K562 (cell line): ENCODE data around the gene ABCA7. TPM values are rescaled to one million over a fixed set of nuclear protein-coding genes. Genes with fewer than 3 reads are reported as not detected.

Experiments used
- ATF3 ChIP-seq, 2 experiments: fragments of 450-650 bp in 1 of 2; sonication (generic) in 1 of 2; formaldehyde crosslinking in 1 of 2; IDR thresholded peaks in 1 of 2; conservative IDR thresholded peaks in 1 of 2; 2 replicates each; pipeline versions ENCODE4 v1.6.1 to v1.8.1; 2016 to 2023; ENCODE audit warnings: mild to moderate bottlenecking in 2 of 2, moderate library complexity in 2 of 2, inconsistent platforms in 1 of 2, missing genetic modification reagents in 1 of 2
- ATF4 ChIP-seq: fragments of 450-650 bp; formaldehyde crosslinking; IDR thresholded peaks from 2 replicates; pipeline ENCODE4 v1.4.0; 2022; ENCODE audit warnings: mild to moderate bottlenecking, moderate library complexity
- CBFA2T3 ChIP-seq: fragments of 450-650 bp; IDR thresholded peaks from 2 replicates; pipeline ENCODE4 v1.6.1; 2017
- FOXO4 ChIP-seq: fragments of 450-650 bp; formaldehyde crosslinking; IDR thresholded peaks from 2 replicates; pipeline ENCODE4 v1.4.0; 2020; ENCODE audit warnings: mild to moderate bottlenecking, moderate library complexity
- HDAC3 ChIP-seq: fragments of 450-650 bp; IDR thresholded peaks from 2 replicates; pipeline ENCODE4 v1.6.1; 2018; ENCODE audit warnings: borderline replicate concordance, mild to moderate bottlenecking, moderate library complexity; ENCODE audit not compliant: partially characterized antibody
- HNRNPL ChIP-seq: fragments of 200-400 bp; formaldehyde crosslinking; IDR thresholded peaks from 2 replicates; pipeline ENCODE4 v1.6.1; 2017; ENCODE audit warnings: low read depth, mild to moderate bottlenecking, low read length
- KAT8 ChIP-seq: fragments of 450-650 bp; IDR thresholded peaks from 2 replicates; pipeline ENCODE4 v1.6.1; 2016; ENCODE audit warnings: low read depth, mild to moderate bottlenecking
- KLF6 ChIP-seq: fragments of 250-450 bp; sonication (Bioruptor Pico); IDR thresholded peaks from 2 replicates; pipeline ENCODE4 v1.4.0; 2020; ENCODE audit warnings: mild to moderate bottlenecking, moderate library complexity, borderline replicate concordance
- MLX ChIP-seq, 2 experiments: fragments of 450-650 bp in 1 of 2; sonication (generic) in 1 of 2; formaldehyde crosslinking; conservative IDR thresholded peaks; 2 replicates each; pipeline versions ENCODE4 v1.4.0 to v1.8.1; 2020 to 2022; ENCODE audit warnings: mild to moderate bottlenecking in 1 of 2, missing genetic modification reagents in 1 of 2
- NFATC3 ChIP-seq: fragments of 450-650 bp; IDR thresholded peaks from 2 replicates; pipeline ENCODE4 v1.6.1; 2017; ENCODE audit warnings: mild to moderate bottlenecking
- NR2C2 ChIP-seq, 2 experiments: fragments of 200-800 bp in 1 of 2; sonication (Bioruptor generic) in 1 of 2; sonication (generic) in 1 of 2; formaldehyde crosslinking in 1 of 2; IDR thresholded peaks; 2 replicates each; pipeline versions ENCODE4 v1.6.1 to v1.8.0; 2016 to 2022; ENCODE audit warnings: mild to moderate bottlenecking in 1 of 2, missing compliant biosample characterization in 1 of 2, missing genetic modification characterization in 1 of 2, missing genetic modification reagents in 1 of 2
- RBM34 ChIP-seq: fragments of 200-400 bp; formaldehyde crosslinking; IDR thresholded peaks from 2 replicates; pipeline ENCODE4 v1.6.1; 2018; ENCODE audit warnings: low read length, borderline replicate concordance; ENCODE audit not compliant: insufficient read depth
- SIRT6 ChIP-seq: IDR thresholded peaks from one replicate; pipeline ENCODE4 v1.6.1; 2012; ENCODE audit warnings: low read depth, mild to moderate bottlenecking, control low read depth, inconsistent platforms, low read length, moderate library complexity
- SNIP1 ChIP-seq: fragments of 450-650 bp; IDR thresholded peaks from 2 replicates; pipeline ENCODE4 v1.7.1; 2017; ENCODE audit warnings: low read depth, mild to moderate bottlenecking
- SP2 ChIP-seq: IDR thresholded peaks from 2 replicates; pipeline ENCODE4 v1.6.1; 2011; ENCODE audit warnings: mild to moderate bottlenecking, low read depth, low read length, moderate library complexity; ENCODE audit not compliant: poor library complexity, severe bottlenecking; ENCODE audit errors: extremely low read depth
- USF2 ChIP-seq: sonication (generic); formaldehyde crosslinking; IDR thresholded peaks from 2 replicates; pipeline ENCODE4 v1.5.0; 2020; ENCODE audit warnings: missing genetic modification reagents
- ZNF184 ChIP-seq: sonication (generic); formaldehyde crosslinking; IDR thresholded peaks from 2 replicates; pipeline ENCODE4 v1.5.0; 2020; ENCODE audit warnings: missing genetic modification reagents
- ZNF280A ChIP-seq: fragments of 450-650 bp; IDR thresholded peaks from 2 replicates; pipeline ENCODE4 v1.6.1; 2018; ENCODE audit warnings: mild to moderate bottlenecking, low read depth; ENCODE audit not compliant: partially characterized antibody
- ZNF282 ChIP-seq: sonication (generic); formaldehyde crosslinking; IDR thresholded peaks from 2 replicates; pipeline ENCODE4 v1.8.1; 2023; ENCODE audit warnings: missing genetic modification reagents
- ZNF589 ChIP-seq: fragments of 200-800 bp; sonication (Bioruptor generic); IDR thresholded peaks from 2 replicates; pipeline ENCODE4 v1.6.1; 2016; ENCODE audit warnings: low read depth, missing genetic modification characterization, missing compliant biosample characterization
- polyA plus RNA-seq, 8 experiments: library from polyadenylated mRNA; depleted of rRNA in 4 of 8; stranded (reverse) in 5 of 8; unstranded in 3 of 8; fragments of >200 nt; fragmentation: Nextera tagmentation in 2 of 8; fragmentation: Illumina TruSeq in 1 of 8; extraction: Ambion mirVana in 2 of 8; extraction: Trizol in 1 of 8; gene quantifications; 2 replicates each; pipeline versions ENCODE4 v1.2.1 to v1.2.3, GENCODE V29; 2011 to 2014; ENCODE audit warnings: inconsistent platforms in 1 of 8, missing spikeins in 1 of 8
- total RNA-seq, 7 experiments: library from RNA; depleted of rRNA in 6 of 7; stranded (reverse); fragments of >200 nt in 6 of 7; fragmentation: Illumina TruSeq in 2 of 7; extraction: Trizol in 2 of 7; gene quantifications; 2 replicates each; pipeline versions ENCODE4 v1.2.1 to v1.2.3, GENCODE V29; 2011 to 2021; ENCODE audit warnings: low replicate concordance in 1 of 7

The ABCA7 gene
- total and polyA plus RNA-seq, 9 of the 15 experiments (the other 6 are each of a cell fraction or from before 2014, with no cell fraction given): 2.3 to 96.1 (median 31.2) TPM

GRCh38 chr19:1103708-1104310, 63.9 kb downstream of the ABCA7 start, which contains the start of gene GPX4 (continued):
- TF ChIP-seq SIRT6 (no peak), USF2 (CRISPR knock-in tag) (no peak), ZNF184 (CRISPR knock-in tag) (no peak), NR2C2 (CRISPR knock-in tag; IDR thresholded peaks at IDR 0.05) (no peak), NR2C2 (tag; IDR thresholded peaks at IDR 0.05) (peak; percentile 67; the same call in 1 of the 2 replicates), SNIP1 (no peak), HDAC3 (no peak), SP2 (peak; percentile 47), ZNF280A (no peak), RBM34 (no peak; the same call in 1 of the 2 replicates), HNRNPL (no peak), ZNF589 (CRISPR knock-in tag) (no peak), ZNF282 (no peak), KLF6 (CRISPR knock-in tag) (no peak), CBFA2T3 (no peak), FOXO4 (CRISPR knock-in tag) (no peak), KAT8 (no peak), NFATC3 (no peak), ATF4 (CRISPR knock-in tag) (0 out of 2 replicates have a peak, but pooled peaks have one; percentile 17), MLX (CRISPR knock-in tag; conservative IDR thresholded peaks at IDR 0.05) (no peak), ATF3 (IDR thresholded peaks at IDR 0.05) (no peak), ATF3 (CRISPR knock-in tag; conservative IDR thresholded peaks at IDR 0.05) (no peak)
